ENCODE results near the gene DLX1.

DLX1 gene

DNA sequence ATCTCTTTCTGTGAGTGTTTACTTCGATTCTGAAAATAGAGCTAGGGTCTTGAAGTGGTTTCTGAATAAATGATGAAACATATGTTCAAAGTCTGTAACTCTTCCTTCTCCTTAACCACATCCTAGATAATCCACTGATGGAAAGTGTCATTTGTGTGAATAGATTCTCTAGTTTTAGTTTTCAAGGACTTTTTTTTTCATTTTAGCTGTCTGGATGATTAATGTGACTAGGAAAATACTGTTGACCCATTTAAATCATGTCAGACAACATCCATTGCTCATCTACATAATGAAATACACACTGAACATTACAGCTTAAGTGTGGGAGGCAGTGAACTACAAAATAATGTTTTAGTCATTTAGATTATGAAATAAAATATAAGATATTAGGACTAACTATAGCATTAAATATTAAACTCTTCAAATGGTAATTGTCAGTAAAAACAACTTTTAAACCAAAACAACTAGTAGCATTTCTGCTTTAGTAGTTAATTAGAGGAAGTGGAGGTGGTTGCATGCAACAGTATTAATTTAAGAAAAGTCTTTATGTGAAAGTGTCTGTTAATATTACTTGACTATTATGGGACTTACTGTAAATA, 39.1 kb upstream of the DLX1 start:
- DNase-seq: no peak
- Histone ChIP-seq H3K36me3 (no peaks in the 10 kb centered on the region), H3K4me1 (no peaks in the 10 kb centered on the region), H3K27me3 (no peaks in the 10 kb centered on the region), H3K9me3 (no peaks in the 10 kb centered on the region), H3K4me3 (ENCODE audit: low read depth, low read length) (no peak overlapping the region)
- TF ChIP-seq, protein P1, sequence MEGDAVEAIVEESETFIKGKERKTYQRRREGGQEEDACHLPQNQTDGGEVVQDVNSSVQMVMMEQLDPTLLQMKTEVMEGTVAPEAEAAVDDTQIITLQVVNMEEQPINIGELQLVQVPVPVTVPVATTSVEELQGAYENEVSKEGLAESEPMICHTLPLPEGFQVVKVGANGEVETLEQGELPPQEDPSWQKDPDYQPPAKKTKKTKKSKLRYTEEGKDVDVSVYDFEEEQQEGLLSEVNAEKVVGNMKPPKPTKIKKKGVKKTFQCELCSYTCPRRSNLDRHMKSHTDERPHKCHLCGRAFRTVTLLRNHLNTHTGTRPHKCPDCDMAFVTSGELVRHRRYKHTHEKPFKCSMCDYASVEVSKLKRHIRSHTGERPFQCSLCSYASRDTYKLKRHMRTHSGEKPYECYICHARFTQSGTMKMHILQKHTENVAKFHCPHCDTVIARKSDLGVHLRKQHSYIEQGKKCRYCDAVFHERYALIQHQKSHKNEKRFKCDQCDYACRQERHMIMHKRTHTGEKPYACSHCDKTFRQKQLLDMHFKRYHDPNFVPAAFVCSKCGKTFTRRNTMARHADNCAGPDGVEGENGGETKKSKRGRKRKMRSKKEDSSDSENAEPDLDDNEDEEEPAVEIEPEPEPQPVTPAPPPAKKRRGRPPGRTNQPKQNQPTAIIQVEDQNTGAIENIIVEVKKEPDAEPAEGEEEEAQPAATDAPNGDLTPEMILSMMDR (IDR thresholded peaks at IDR 0.05; ENCODE audit: low read depth, low read length): no peak

DNA sequence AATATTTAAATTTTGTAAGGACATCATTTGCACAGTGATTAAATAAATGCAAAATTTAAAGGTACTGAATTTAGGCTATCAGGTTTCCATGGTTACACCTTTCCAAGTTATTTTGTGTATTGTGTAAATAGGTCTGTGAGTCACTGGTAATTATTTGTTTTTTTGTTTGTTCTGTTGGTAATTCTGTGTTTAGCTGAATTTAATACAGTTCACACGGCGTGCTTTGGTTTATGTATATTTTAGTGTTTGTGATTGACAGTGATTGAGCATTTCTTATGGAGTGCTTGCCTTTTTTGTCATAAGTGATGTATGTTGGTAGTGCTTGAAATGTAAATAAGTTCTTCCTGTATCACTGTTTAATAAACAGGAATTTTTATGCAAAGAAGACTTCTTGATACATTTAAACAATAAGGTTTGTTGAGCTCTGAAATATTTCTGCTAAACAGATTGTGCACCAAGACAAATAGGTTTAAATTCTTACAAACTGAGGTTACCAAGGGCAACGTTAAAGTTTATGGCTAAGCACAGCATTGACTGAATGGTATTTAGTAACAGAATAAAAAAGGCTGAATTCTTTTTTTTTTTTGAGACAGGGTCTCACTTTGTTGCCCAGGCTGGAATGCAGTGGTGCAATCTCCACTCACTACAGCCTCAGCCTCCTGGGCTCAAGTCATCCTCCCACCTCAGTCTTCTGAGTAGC, 38.3 kb upstream of the DLX1 start:
- TF ChIP-seq, protein P1 (IDR thresholded peaks at IDR 0.05; ENCODE audit: low read depth, low read length): no peak
- no peak for DNase-seq
- H3K9me3 ChIP-seq: no peaks in the 10 kb centered on the region

DNA sequence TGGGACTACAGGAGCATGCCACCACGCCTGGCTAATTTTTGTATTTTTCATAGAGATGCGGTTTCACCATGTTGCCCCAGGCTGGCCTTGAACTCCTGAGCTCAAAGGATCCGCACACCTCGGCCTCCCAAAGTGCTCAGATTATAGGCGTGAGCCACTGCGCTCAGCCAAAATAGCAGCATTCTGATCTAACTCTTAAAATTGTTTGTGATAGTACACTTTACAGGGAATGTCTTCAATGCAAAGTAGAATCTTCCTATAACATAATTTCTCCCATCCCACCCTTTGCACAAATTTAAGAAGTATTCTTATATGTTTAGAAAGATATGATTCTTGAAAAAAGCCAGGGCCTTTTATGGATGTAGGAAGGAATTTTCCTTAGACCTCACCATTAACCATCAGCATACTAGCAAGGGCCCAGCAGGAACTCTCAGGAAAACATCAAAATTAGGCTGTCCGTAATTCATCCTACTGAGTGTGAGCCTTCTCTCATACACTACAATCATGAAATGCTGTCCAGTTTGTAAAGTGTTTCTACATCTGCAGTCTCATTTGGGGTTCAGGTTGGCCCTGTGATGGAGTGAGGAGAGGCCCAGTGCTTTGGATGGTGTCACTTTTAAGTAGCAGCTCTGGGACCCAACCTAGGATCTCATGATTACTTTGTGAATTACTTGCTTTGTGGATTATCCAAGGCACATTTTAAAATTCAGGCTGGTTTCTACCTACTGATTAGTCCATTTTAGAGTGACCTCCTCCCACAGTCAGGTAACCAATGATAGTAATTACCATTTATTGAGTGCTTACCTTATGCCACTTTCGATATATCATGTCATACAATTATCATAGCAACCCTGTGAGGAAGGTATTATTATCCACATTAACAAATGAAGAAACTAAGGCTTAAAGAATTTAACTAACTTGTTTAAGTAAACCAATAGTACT, 37.5 kb upstream of the DLX1 start:
- DNase-seq: no peak
- TF ChIP-seq, protein P1 (IDR thresholded peaks at IDR 0.05; ENCODE audit: low read depth, low read length): no peak

More for the DNA sequence above, 38.3 kb upstream of the DLX1 start:
- Histone ChIP-seq H3K4me3 (ENCODE audit: low read depth, low read length) (no peak overlapping the region), H3K36me3 (no peaks in the 10 kb centered on the region), H3K4me1 (no peaks in the 10 kb centered on the region), H3K27me3 (no peaks in the 10 kb centered on the region)

DNA sequence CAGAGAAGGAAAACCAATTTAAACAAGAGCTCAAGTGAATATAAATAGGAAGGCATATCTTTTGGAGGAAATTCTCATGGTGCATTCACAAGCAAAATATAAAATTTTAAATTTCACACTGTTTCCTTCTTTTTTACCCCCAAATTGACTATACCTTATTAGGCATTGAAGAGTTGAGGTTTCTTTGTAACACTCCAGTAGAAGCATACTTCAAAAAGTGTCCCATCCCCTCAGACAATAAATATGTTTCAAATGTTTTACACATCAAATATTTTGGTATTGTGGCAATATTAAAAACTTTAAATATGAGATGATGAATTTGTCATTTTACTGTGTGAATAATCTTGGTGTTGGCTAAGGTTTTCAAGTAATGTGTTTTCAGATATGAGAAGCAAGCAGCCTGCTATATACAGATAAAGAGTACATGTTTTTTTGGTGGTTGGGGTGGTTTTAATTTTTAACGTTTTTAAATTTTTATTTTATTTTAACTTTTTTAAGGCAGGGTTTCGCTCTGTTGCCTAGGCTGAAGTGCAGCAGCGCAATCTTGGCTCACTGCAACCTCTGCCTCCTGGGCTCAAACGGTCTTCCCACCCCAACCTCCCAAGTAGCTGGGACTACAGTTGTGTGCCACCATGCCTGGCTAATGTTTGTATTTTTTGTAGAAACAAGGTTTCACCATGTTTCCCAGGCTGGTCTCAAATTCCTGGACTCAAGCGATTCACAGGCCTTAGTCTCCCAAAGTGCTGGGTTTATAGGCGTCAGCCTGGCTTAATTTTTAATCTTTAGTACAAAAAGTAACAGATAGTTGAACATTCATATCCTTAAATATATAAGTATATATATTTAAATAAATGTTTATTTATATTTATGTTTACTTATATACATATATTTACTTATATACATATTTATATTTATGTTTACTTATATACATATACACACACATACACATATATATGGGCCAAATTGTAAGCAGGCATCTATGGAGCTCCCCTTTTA, 36.5 kb upstream of the DLX1 start:
- Histone ChIP-seq H3K27me3 (no peaks in the 10 kb centered on the region), H3K4me3 (ENCODE audit: low read depth, low read length) (no peak overlapping the region), H3K9me3 (no peaks in the 10 kb centered on the region), H3K4me1 (no peaks in the 10 kb centered on the region), H3K36me3 (no peaks in the 10 kb centered on the region)
- TF ChIP-seq, protein P1 (IDR thresholded peaks at IDR 0.05; ENCODE audit: low read depth, low read length): no peak
- DNase-seq: no peak

More for the DNA sequence above, 37.5 kb upstream of the DLX1 start:
- no peaks in the 10 kb centered on the region for H3K4me1 ChIP-seq
- no peaks in the 10 kb centered on the region for H3K27me3 ChIP-seq
- H3K9me3 ChIP-seq: no peaks in the 10 kb centered on the region
- H3K4me3 ChIP-seq (ENCODE audit: low read depth, low read length): no peak overlapping the region
- H3K36me3 ChIP-seq: no peaks in the 10 kb centered on the region

DNA sequence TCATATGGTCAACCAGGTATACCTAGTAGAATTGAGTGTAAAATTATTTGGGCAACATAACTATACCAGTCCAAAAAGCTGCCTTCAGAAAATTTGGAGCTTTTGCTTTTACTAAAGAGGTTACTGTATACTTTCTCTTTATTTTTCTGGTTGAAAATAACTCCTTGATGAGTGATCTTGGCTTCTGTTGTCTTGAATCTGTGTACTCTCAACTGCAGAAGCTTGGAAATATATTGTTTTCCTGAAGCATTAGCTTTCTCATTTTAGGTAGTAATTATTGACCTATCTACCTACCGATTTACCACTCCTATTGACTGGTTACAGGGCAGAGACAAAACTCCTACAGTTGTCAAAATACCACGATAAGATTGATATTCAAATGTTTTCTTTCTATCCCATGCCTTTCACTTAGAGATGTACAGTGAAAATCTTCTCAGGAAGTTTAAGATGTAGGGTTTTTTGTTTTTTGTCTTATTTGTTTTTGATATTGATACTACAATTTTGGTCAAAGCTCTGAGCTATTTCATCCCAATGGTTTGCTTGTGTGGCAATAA, 35.7 kb upstream of the DLX1 start:
- TF ChIP-seq, protein P1 (IDR thresholded peaks at IDR 0.05; ENCODE audit: low read depth, low read length): no peak

More for the DNA sequence above, 35.7 kb upstream of the DLX1 start:
- H3K4me3 ChIP-seq (ENCODE audit: low read depth, low read length): no peak overlapping the region
- H3K9me3 ChIP-seq: no peaks in the 10 kb centered on the region
- H3K36me3 ChIP-seq: no peaks in the 10 kb centered on the region
- no peak for DNase-seq
- no peaks in the 10 kb centered on the region for H3K4me1 ChIP-seq
- H3K27me3 ChIP-seq: no peaks in the 10 kb centered on the region

All from BE2C (cell line).